NCI-H2227 (cell line): ENCODE measurements around the gene FYN.
A peak's percentile ranks its signal among the peaks of the same experiment; 100 is the strongest.

Experiments
- DNase-seq: peaks from one replicate; lab custom pipeline; 2025; ENCODE audit not compliant: unreplicated experiment; lab: John Stamatoyannopoulos, UW

FYN gene

DNA sequence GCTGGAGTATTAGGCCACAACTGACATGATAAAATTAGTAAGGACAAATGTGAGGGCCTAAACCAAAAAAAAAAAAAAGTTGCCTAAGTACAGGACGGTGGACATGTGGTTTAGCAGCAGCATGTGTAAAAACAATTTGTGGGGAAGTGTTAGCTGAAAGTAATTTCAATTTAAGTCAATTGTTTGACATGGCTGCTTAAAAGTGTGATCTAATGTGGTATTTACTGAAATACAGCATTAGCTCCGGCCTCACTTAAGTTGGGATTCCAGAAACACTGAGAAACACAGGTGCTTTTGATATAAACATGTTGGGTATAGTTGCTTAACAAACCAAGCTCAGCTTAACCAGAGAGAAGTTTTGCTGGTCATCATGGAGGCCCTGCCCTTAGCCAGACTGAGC is 119.7 kb downstream of the FYN start:
- no peak for DNase-seq

- no peak for DNase-seq
These were observed 120.8 kb downstream of the FYN start for GRCh38 chr6:111752476-111752875.

- no peak for DNase-seq
These were observed 122.2 kb downstream of the FYN start for GRCh38 chr6:111750753-111751673.

DNA sequence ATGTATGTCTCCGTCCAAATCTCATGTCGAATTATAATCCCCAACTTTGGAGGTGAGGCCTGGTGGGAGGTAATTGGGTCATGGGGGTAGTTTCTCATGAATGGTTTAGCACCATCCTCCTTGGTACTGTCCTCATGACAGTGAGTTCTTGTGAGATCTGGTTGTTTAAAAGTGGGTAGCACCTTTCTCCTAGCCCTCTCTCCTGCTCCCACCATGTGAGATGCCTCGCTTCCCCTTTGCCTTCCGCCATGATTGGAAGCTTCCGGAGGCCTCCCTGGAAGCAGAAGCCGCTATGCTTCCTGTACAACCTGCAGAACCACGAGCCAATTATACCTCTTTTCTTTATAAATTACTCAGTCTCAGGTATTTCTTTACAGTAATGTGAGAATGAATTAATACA is 123.1 kb downstream of the FYN start:
- no peak for DNase-seq

DNA sequence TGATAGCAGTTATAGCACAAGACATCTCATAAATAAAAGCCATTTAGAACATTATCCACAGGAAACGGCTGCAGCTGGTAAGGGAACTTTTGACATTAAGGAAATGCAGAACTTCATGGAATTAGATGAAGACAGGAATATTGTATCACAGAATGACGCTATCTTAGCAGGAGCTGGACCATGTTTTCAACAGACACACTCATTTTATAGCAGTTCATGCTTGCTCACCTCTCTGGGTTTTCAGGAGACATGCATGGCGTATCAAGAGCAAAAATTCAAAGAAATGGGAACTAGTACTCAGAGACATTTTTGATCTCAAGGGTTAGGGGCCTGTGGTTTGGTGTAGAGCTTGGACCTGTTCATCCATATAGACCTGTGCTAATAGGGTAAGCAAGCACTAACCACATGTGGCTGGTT is 125.0 kb downstream of the FYN start:
- DNase-seq = no peak

DNA sequence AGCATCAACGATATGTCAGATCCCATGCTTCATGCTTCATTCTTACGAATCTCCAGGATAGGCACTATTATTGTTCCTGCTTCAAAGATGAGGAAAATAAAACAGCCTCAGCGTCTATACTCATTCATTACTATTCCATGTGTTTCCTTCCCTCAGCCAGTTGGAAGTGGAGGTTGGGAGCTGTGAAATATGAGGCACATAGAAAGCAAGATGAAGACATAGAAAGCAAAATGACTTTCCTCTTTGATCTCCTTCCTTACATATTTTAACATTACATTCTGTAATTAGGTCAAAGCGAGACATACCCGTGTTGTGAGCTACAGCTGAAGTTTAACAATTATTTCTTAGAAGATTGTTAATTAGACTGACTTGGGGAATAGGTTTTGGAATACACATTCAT is 125.4 kb downstream of the FYN start:
- DNase-seq = no peak

- no peak for DNase-seq
These were observed 125.9 kb downstream of the FYN start for GRCh38 chr6:111747396-111747795.

DNA sequence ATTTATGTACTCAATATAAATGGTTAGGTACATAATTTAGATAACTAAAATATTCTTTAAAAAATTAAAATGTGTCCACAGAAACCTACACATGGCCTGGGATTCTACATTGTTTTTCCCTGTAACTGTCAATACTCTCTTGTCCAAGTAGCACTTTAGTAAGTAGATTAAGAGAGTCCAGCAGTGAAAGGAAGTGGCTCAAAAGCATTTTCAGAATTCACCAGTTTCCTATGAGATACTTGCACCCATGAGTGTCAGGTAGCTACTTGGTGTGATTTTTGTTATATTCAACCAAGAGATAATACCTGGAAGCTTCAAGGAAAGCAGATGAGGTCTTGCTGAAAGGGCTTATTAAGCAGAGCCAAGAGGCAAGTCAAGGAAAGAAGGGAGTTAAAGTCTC is 126.3 kb downstream of the FYN start:
- no peak for DNase-seq

- DNase-seq = no peak
These were observed 127.6 kb downstream of the FYN start for GRCh38 chr6:111745636-111746035.

GRCh38 chr6:111745186-111745585 is 128.1 kb downstream of the FYN start:
- no peak for DNase-seq

GRCh38 chr6:111743862-111744692 is 129.2 kb downstream of the FYN start:
- peak; percentile 8 for DNase-seq

GRCh38 chr6:111743360-111743759 is 129.9 kb downstream of the FYN start:
- no peak for DNase-seq

GRCh38 chr6:111741177-111741952 is 131.9 kb downstream of the FYN start:
- no peak for DNase-seq

DNA sequence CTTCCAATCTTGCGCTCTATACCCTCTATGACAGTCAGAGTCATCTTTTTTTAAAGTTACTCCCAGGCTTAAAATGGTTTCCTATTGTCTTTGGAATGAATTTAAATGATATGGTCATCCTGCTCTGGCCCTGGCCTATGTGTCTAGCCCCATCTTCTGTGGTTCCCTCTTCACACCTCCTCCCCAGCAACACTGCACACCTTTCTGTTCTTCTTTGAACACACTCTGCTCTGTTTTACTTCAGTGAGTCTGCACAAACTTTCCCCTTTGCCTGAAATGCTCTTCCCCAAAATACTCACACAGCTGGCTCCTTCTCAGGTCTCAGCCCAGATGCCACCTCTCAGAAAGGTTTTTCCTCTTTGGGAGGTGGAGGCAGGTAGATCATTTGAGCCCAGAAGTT is 132.7 kb downstream of the FYN start:
- no peak for DNase-seq

DNA sequence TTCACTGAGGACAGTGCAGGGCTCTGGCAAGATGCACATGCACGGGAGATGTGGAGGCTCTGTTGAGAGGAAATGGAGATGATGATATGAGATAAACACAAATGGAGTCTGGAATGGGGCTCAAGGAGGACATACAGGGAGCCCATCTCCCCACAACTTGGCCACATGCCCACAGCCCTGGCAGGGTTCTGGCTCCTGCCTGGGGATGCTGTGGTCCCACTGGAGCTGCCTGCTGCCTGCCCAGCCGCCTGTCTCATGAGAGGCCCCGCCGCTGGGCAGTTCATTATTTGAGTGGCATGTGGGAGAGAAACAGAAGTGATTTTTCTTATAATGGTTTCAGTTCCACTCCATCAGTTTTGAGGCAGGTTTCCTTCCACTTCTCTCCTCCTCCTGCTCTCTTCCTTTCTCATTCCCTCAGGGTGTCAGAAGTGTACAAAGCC is 134.0 kb downstream of the FYN start:
- DNase-seq = no peak

DNA sequence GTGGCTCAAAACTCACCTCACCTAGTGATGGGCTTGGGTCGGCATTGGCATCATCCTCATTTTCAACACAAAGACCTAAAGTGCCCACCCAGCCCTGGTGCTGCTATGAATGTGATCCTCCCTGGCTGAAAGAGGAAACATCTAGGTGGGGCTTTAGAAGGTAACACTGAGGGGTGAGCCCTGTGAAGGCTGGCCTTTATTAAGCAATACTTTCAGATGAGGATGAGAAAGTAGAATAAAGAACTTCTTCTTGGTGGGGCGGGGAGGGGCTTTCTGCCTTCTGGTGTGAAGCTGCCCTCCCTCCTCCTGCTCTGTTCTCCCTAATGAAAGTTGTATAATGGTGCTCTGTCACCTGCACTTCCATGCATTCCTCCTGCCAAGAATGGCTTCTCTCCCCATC is 134.6 kb downstream of the FYN start:
- DNase-seq = no peak

GRCh38 chr6:111738156-111738555 is 135.1 kb downstream of the FYN start:
- no peak for DNase-seq

- DNase-seq = no peak
These were observed 136.2 kb downstream of the FYN start for GRCh38 chr6:111737065-111737521.

DNA sequence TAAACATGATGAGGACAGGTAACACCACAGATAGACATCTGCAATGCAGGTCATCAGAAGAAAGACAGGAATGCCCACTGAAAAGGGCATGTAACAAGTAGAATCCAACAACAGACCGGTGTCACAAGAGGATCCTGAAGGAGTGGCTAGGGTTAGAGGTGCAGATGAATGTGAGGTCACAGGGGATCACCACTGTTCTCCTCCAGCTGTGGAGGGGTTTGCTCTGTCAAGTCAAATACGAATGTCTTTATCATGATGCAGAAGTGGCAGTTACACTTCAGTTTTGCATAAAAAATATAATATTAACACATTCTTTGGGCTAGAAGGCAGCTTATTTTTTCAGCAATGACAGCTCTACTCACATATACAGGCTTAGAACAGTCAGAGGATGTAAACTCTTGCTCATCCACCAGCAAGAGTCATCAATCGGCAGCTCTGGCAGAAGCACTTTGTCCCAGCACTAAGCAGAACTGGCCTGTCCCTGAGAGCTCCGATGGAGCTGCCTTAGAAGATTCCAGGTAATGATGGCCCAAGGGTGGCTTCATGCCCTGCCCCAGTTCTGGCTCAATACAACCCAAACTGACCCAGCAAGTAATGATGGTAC is 137.1 kb downstream of the FYN start:
- DNase-seq = no peak
